H54 (cell line): Measurements from ENCODE around the gene BBOF1.

Experiments used
- DNase-seq: peaks from one replicate; pipeline ENCODE4 v3.0.0; 2011; ENCODE audit warnings: low spot score, mixed read lengths; ENCODE audit not compliant: insufficient read length
- FAIRE-seq: peaks from 3 replicates; lab custom pipeline; 2011; peaks lifted over from hg19 to GRCh38; lab: Jason Lieb, UNC
- POLR2A ChIP-seq: IDR thresholded peaks from 2 replicates; pipeline ENCODE4 v1.6.1; 2011; ENCODE audit warnings: low read depth, mild to moderate bottlenecking, low read length

Gene BBOF1

DNA sequence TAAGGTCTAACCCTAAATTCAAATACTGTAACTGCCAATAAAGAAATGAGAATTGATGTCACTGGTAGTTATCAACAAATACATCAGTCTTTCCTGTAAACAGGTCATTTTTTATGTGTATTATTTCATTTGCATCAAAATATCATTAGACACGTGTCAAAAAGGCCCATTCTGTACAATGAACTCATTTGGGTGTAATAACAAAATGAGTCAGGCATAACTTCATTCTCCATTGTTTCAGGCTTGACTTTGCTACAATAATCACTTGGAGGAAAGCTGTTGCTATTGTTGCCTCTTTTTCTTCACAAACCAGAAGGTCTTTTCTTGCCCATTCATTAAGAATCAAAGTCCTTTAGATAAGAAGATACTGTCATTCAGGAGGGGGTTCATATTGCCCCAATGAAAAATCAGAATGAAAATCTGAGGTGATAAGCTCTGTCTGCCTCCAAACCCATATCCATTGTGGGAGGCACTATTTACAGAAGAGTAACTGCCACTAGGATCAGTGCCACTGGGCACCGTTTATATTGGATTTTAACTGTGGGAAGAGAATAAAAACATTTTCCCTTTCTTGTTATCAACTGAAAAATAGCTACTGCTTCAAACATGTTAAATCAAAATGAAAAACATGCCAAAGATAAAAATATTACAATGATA lies 10.2 kb upstream of the BBOF1 start:
- DNase-seq (no peak), FAIRE-seq (no peak)
- TF ChIP-seq POLR2A: no peak

DNA sequence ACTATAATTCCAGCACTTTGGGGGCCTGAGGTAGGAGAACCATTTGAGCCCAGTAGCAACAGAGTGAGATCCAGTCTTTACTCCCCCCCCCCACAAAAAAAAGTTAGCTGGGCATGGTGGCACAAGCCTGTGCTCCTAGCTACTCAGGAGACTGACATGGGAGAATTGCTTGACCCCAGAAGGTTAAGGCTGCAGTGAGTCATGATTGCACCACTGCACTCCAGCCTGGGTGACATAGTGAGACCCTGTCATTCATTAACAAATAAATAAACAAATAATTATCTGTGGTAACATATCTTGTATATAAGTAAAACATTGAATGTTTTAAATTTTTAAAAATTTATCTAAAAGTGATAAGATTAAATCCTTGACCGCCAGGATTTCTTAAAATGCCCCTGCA lies 4.8 kb upstream of the BBOF1 start:
- DNase-seq (no peak), FAIRE-seq (no peak)
- no peak for TF ChIP-seq POLR2A

DNA sequence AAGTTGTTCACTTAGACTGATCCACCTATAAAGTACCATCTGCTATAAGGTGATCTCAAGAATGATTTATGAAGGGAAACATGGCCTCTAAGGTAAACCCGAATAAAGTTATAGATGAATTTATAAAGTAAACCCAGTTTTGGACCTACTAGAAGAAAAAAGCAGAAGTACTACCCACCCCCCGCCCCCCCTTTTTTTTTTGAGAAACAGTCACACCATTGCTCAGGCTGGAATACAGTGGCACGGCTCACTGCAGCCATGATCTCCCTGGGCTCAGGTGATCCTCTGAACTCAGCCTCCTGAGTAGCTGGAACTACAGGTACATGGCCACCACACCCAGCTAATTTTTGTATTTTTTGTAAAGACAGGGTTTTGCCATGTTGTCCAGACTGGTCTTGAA lies 4.0 kb upstream of the BBOF1 start:
- FAIRE-seq: no peak
- TF ChIP-seq POLR2A: no peak
- no peak for DNase-seq

DNA sequence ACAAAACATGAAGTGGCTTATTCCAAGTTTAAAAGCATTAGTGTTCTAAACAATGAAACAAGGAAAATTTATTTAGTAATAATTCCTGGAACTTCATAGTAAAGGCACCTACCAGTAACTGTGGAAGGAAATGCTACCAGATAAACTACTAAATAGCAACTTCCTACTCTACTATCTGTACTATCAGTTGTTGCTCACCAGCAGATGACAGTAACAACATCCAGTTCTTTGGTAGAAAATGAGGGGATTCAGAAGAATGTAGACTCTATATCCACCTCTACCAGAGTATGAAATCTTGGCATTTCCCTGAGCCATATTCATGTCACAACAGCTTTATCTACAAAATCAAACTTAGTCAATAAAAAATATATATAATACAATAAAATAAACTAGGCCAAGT lies 3.2 kb upstream of the BBOF1 start:
- no peak for TF ChIP-seq POLR2A
- DNase-seq: no peak
- FAIRE-seq: no peak

DNA sequence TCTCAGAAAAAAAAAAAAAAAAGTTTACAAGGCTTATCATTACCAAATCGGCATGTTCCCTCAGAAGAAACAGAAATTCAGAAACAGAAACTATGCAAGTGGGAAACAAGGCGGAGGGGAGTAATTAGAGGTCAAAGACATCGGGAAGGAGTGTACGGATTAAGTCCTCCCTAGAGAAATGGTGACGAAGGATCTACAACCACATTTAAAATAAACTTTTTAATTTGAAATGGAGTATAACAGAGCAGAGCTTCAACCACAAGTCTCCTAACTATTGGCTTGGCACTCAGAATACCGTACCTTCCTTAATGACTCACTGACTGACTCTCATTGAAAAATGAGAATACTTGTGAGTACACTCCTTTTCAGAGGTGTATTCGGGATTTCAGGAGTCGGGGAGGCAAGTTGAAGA lies 969 bp upstream of the BBOF1 start:
- no peak for TF ChIP-seq POLR2A
- FAIRE-seq (peak; percentile 57), DNase-seq (peak; percentile 46)

DNA sequence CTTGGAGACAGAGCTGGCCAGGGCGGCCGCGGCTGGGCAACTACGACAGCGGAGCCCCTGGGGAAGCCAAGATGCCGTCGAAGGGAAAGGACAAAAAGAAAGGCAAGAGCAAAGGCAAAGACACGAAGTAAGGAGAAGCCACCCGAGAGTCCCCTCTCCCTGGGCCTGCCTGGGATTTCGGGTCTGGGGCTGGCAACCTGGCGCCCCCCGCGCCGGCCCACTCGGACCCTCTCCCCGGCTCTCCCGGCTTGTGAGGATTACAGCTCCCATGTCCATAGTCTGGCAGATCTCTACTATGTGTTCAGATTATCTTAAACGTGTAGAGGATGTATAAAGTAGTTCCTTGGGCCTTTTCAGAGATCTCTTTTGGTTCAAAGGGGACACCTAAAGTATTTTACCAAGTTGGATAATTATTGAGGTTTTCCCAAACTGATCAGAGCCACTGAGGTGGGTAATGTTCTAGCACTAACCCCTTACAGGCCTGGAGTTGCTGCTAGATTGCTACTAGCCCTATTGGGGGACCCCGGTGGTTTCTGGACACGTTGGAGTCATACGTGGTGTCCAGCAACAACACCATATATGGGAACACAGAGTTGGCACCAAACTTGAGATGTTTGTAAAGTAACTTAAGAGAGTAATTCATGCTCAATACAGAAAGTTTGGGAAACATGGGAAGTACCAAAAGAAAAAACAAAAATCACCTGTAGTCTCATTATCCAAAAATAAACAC lies 424 bp downstream of the BBOF1 start:
- FAIRE-seq: no peak
- DNase-seq: peak; percentile 6
- TF ChIP-seq POLR2A: no peak

DNA sequence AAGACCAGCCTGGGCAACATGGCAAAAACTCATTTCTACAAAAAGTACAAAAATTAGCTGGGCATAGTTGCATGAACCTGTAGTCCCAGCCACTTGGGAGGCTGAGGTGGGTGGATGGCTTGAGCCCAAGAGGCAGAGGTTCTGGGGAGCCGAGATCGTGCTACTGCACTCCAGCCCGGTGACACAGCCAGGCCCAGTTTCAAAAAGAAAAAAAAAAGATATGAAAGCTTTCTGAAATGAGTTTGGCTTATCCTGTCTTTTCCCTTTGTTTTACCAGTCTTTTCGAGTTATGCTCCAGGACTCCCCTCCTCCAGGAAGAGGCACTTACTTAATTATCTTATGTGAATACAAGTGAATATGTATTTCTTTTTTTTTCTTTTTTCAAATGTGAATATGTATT lies 3.2 kb downstream of the BBOF1 start:
- no peak for DNase-seq
- FAIRE-seq: no peak
- TF ChIP-seq POLR2A: no peak

DNA sequence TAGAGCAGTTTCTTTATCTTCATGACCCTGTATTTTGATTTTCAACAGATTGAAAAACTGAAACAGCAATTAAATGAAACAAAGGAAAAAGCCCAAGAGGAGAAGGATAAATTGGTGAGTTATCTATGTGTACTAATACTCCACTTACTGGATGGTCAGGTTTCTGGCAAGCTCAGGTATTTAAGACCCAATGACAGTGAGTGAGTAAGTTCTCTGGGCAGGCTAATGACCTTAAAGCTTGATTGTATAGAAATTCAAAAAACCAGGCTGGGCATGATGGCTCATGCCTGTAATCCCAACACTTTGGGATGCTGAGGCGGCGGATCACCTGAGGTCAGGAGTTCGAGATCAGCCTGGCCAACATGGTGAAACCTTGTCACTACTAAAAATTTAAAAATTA lies 10.0 kb downstream of the BBOF1 start:
- FAIRE-seq (no peak), DNase-seq (no peak)
- TF ChIP-seq POLR2A: no peak

DNA sequence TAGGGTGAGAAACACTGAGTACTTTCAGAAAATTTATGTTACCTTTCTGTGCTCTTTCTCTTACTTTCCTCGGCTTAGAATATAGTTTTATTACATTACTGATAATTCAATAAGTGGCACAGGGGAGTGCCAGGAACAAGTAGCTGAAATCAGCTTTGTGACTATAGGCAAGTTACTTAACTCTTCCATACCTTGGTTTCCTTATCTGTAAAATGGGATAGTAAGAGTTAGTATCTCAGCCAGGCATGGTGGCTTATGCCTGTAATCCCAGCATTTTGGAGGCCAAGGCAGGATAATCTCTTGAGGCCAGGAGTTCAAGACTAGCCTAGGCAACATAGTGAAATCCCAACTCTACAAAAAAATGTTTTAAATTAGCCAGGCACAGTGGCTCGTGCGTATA lies 15.4 kb downstream of the BBOF1 start:
- no peak for TF ChIP-seq POLR2A
- FAIRE-seq: no peak

DNA sequence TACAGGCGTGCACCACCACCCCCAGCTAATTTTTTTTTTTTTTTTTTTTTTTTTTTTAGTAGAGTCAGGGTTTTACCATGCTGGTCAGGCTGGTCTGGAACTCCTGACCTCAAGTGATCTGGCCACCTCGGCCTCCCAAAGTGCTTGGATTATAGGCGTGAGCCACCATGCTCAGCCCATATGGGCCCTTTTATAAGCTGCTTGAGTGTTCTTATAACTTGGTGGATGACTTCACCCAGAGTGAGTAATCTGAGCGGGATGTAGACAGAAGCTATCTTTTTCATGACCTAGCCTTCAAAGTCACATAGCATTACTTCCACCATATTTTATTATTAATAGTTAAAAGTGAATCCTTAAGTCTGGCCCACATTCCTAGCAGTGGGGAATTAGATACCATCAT lies 16.4 kb downstream of the BBOF1 start:
- FAIRE-seq: no peak
- no peak for TF ChIP-seq POLR2A
- DNase-seq: no peak

More for the DNA sequence above, 15.4 kb downstream of the BBOF1 start:
- DNase-seq: no peak

DNA sequence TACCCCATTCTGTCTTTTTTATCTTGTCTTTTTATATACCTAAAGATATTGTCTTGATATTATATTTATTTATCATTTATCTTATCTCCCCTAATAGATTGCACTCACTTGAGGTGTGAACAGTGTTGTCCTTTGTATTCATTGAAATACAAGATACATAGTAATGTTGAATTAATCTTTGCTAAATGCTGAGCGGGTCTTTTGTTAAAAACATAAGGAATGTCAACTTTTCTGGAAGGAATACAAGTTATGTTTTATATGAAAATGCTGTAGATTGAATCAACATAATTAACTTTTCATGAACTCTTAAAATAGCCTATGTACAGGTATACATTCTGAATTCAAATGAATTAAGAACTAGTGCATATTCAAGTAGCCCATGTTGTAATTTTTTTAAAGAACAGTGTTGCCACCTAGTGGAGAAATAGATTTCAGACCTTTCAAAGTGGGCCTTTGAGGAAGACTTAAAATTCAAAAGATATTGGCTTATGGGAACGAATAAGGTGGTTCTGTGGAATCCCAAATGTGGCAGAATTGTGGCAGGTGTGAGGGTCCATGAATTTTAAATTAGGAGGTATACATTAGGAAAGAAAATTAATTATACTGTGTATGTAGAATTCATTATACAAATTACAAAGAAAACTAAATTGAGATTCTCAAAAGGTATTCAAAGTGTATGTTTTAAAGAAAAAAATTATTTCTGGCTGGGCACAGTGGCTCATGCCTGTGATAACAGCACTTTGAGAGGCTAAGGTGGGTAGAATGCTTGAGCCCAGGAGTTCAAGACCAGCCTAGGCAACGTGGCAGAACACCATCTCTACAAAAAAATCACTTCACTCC lies 19.1 kb downstream of the BBOF1 start:
- DNase-seq (peak; percentile 6), FAIRE-seq (peak; percentile 11)

DNA sequence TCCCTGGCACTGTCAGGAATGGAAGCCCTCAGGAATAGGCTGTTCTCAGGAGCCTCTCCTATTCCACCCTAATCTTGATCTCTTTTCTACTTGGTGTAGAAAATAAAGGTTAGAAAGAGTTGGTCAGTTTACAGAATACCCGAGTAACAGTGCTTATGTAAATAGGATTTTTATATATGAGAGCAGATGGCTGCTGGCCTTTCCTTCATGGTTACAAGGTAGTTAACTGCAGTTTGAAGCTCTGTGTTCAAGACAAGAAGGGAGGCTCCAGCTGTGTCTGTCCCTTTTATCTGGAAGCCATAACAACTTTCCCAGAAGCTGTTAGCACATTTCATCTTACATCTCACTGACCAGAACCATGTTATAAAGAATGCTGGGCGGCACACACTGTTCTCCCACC lies 23.1 kb downstream of the BBOF1 start:
- FAIRE-seq (no peak), DNase-seq (no peak)
- no peak for TF ChIP-seq POLR2A

More for the DNA sequence above, 19.1 kb downstream of the BBOF1 start:
- TF ChIP-seq POLR2A: no peak

DNA sequence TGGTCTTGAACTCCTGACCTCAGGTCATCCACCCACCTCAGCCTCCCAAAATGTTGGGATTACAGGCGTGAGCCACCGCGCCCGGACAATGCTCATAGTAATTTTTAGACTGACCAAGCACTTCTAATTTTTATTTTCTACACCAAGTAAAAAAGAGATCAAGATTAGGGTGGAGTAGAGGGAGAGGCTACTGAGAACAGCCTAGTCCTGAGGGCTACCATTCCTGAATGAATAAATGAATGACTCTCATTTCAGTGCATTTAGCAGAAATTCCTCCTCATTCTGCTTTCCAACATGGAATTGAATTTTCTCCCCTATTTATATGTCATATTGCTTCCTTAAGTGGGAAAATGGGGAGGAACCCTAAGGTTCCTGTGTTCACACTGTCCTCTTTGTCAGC lies 26.4 kb downstream of the BBOF1 start:
- TF ChIP-seq POLR2A: no peak
- DNase-seq (no peak), FAIRE-seq (no peak)

DNA sequence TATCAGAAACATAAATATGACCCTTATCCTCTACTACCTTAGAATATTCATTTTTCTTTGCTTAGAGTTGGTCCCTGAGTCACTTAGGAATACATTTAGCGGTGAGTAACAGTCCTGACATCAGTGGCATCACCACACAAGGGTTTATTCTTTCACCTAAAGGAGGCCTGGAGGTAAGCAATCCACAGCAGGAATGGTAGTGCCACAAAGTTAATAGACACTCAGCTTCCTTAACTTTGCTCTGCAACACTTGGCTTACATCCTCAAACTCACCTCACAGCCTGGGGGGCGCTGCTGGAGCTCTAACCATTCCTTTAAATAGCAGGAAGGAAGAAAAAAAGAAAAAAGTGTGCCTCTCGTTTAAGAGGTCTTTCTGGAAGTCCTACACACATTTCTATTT lies 29.1 kb downstream of the BBOF1 start:
- FAIRE-seq (peak; percentile 41), DNase-seq (no peak)
- no peak for TF ChIP-seq POLR2A
